GM20431 (cell line): ENCODE measurements around the gene CAPN10.
"Not testable (repeated sequence)": the region's sequence is repeated elsewhere in the genome, so short reads cannot be mapped to it uniquely, and the experiment has no call there.

ENCODE experiments used
- in situ Hi-C: fragments of 300-500 bp; cut with MseI, MboI; formaldehyde crosslinking; loops from one replicate; pipeline ENCODE4 v1.15.0; 2020; ENCODE audit warnings: low sequenced_read_pairs; ENCODE audit not compliant: unreplicated experiment

Gene CAPN10

GRCh38 chr2:240599141-240599583, 12.6 kb downstream of the CAPN10 start:
- in situ Hi-C loops: no loop called here

GRCh38 chr2:240600451-240600961, 14.0 kb downstream of the CAPN10 start:
- in situ Hi-C loops: no loop called here

DNA sequence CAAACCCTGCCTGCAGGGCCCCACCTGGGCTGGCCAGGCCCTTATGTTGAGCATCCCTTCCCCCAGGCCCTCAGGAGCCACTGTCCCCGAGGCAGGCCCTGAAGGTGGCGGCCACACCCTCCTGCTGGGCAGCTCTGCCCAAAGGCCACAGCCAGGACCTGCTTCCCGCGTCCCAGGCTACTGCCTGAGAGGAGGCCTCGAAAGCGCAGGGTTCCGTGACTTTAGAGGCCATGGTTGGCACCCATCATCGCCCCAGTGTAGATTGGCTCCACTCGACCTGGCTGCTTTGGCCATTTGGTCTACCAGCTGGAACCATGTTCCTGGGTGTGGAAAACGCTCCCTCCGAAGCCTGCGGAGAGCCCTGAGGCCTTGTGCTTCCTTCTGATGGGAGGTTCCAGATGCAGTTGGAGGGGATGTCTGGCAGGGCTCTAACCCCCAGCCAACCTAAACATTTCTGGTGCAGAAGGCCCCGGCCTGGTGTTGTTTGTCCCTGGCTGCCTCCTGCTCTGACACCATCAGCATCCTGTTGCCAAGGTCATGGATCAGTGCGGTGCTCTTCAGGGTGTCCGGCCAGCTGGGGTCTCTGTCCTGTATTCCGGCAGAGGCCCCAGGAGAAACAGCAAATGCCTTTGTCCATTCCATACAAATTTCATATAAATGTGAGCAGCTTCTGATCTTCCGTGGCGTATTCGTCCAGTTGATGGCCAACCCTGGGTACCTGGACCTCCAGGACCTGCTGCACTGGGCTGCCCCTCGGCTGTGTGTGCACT, 14.7 kb downstream of the CAPN10 start:
- in situ Hi-C loops: no loop called here

DNA sequence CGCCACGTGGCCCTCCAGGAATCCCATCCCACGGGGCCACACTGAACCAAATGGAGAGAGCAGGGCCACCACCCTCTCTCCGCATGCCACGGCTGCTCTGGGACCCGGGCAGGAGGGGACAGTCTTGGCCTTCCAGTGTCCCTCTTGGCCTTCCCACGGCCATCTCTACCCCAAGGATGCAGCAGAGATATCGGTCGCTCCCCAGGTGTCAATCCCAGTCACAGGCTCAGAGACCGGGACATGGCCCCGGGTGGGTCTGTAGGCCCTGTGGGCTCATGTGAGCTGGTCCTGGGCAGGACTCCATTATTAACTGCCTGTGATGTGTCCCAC, 15.3 kb downstream of the CAPN10 start:
- in situ Hi-C loops: no loop called here

GRCh38 chr2:240602266-240603050, 15.9 kb downstream of the CAPN10 start:
- in situ Hi-C loops: no loop called here

DNA sequence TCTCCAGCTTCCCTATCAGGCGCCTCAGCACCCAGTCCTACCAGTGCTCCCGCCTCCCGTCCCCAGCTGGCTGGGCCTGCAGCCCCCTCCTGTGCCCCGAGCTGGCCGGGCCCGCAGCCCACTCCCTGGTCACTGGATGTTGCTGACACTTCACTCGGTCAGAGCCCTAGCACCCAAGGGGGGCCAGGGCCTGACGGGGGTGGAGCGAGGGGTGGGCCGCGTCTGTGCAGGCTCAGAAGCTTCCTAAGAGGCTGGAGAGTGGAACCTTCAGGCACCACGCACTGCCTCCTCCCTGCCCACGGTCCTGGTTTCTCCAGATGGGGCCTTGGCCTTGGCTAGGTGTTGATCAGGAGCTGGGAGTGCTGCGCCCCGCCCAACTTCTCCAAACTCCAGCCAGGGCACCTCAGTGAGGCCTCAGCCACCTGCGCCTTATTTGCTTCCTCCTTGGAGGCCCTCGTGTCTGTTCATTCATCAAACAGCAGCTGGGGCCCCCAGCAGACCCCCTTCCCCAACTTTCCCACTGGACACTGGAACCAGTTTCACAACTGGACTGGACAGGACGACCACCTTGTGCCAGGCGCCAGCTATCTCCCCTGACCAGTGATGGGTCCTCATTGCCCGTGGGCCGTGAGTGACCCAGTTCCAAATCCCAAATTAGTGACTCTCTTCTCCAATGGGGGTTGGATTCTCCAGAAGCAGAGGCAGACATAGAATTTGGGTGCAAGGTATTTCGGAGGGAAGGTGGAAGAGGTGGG, 16.7 kb downstream of the CAPN10 start:
- in situ Hi-C loops: no loop called here

DNA sequence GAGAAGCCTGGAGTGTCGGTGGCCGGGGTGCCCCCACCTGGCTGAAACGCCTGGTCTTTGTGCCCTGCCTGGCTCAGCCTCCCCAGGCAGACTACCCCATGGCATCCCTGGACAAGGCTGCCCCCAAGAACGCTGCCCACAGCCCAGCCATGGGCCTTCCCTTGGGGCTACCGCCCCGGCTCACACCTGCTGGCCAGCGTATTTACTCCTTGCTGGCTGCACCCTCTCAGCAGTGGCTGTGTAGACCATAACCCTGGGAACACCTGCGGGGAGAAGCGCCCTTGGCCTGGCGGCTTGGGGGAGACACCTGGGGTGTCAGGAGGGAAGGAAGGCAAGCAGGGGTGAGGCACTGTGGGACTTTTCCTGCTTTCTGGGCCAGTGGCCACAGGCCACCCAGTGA, 17.3 kb downstream of the CAPN10 start:
- in situ Hi-C loops: no loop called here

- in situ Hi-C loops: no loop called here
These were observed 17.9 kb downstream of the CAPN10 start for GRCh38 chr2:240604291-240604938.

DNA sequence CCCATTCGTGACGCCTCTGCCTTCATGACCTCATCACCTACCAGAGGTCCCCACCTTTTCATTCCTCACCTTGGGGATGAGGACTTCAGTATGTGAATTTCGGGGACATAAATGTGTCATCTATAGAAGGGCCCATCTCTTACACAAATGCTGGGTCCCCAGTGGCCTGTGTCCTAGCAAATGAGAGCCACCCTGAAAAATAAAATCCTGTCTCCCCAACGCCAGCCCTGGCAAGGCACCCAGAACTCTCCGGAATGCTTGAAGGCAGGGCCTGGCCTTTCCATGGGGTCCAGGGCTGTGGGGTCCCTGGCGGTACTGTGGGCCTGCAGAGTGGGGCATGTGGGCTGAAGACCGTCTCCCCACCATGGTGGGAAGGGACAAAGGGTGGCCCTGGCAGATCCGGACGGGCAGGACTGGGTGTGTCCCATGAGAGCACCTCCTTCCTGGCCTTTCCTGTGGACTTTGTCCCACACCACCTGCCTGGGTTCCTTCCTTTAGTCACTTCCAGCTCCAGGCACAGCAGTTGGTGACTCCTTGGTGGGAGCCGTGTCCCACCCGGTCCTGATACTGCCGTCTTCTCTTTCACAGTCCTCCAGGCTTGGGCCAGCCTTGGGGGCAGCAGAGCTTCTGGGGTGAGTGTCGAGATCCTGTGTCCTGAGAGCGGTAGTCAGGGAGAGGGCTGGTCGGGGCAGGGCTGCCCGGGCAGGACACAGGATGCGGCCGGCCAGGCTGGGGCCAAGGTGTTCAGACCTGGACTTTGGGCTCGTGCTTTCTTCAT, 18.6 kb downstream of the CAPN10 start:
- in situ Hi-C loops: no loop called here

GRCh38 chr2:240605867-240606743, 19.6 kb downstream of the CAPN10 start:
- in situ Hi-C loops: no loop called here

DNA sequence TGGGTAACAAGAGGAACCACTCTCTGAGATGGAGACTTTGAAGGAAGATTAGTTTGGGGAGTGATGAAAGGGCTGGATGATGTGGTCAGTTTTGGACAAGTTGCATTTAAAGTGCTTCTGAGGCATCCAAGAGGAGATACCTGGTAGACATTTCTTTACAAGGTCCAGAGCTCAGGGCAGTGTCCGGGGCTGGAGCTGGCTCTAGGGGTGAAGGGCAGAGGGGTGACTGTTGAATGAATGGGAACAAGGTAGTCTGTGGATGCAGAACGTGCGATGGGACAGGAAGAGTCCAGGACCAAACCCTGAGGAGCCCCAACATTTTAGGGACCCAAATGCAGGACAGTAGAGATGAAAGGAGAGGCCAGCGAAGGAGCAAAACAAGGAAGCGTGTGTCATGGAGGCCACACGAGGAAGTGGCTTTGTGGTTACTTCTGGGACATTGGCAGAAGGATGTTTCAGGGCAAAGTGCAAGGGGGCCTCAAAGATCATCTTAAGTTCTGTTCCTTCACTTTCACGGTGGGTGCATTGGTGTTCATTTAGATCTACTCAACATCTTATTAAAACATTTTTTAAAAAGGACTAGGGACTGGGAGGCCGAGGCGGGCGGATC, 25.2 kb downstream of the CAPN10 start:
- in situ Hi-C loops: no loop called here

- in situ Hi-C loops: no loop called here
These were observed 27.2 kb downstream of the CAPN10 start for GRCh38 chr2:240613781-240614180.

DNA sequence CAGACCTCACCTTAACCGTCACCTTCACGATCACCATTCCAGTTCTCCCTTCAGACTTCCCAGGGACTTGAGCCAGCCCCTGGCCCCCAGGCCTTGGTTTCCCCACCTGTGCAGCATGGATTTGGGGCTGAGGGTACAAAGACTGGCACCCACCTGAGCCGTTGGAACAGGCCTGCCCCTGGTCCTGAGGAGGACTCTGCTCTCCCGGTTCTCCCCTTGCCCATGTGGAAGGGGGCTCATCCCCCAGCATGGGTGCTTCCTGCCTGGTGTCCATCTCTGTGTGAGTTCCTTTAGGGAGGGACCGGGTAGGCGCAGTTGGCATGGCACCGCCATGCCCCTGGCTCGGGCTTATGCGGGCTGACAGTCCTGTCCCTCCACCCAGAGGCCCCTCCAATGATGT, 27.9 kb downstream of the CAPN10 start:
- in situ Hi-C loops: no loop called here

- in situ Hi-C loops: no loop called here
These were observed 28.9 kb downstream of the CAPN10 start for GRCh38 chr2:240615396-240615795.

DNA sequence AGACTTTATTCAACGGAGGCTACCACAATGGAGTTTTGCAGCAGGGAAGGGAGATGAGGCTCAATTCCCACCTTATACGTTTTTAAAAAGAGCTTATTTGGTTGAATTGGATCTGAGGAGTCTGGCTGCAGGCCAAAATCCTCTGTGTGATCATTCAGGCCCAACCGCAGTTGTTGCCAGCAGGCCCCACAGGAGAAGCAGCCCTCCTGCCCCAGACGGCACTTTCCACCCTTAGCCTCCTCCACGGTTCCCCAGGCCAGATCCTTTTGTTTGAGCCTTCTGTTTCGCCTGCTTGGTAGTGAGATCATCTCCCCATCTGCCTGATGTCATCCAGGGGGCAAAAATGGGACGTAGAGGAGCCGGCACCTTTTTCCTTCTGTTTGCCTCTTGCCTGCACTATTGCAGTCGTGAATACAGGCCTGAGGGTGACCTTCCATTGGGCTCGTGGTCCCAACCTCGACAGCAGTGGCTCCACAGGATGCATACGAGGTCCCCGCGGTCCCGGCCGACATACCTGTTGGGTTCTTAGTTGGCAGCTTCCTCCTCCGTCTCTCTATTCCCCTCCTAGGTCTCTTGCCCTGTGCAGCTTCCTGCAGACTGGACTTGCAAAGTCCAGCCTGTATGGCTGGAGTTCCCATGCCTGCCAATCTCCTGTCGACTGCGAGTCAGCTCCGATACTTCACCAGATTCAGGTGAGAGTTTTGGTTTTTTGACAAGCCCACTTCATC, 29.4 kb downstream of the CAPN10 start:
- in situ Hi-C loops: no loop called here

DNA sequence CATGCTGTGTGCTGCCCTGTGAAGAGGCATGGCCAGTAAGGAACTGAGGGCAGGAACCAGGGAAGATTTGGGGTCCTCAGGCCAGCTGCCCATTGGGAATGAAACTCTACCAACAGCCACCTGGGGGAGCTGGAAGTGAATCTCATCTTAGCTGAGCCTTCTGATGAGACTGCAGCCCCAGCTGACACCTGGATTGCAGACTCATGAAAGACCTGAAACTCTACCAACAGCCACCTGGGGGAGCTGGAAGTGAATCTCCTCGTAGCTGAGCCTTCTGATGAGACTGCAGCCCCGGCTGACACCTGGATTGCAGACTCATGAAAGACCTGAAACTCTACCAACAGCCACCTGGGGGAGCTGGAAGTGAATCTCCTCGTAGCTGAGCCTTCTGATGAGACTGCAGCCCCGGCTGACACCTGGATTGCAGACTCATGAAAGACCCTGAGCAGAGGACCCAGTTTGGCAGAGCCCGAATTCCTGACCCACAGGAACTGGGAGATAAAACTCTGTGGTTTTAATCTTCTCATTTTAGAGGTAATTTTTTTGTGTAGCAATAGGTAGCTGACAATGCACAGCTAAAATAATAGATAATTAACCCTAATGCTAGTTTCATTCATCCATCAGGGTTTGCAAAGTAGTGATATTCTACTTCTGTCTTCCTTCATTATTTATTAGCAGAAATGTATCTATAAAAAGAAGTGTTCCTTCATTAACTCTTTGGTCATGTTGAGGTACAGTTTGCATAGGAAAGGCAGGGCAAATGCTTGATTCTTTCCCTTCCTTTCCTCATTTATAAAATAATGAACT, 30.5 kb downstream of the CAPN10 start:
- in situ Hi-C loops: not testable (repeated sequence)

DNA sequence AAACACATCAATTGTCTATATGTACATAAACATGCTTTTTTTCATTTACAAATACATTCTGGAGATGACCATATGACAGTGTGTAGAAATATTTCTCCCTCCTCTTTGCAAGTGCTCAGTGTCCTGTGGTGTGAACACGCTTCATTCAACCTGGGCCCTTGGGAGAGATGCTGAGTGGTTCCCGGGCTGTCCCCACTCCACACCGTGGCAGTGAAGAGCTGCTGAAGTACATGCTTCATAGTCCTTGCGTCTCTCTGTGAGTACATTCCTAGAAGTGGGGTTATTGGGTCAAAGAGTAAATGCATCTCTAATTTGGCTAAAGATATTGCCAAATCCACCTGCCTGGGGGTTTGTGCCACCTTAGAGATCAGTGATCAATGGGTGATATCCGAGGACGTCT, 32.2 kb downstream of the CAPN10 start:
- in situ Hi-C loops: no loop called here
